Stomach (tissue), 9 donors: ENCODE data around the gene TUBGCP2. TPM values are rescaled to one million over a fixed set of nuclear protein-coding genes. Genes with fewer than 3 reads are reported as not detected.

Experiments used
- DNase-seq, 2 donors: peaks; one replicate each; pipeline versions ENCODE4 v3.0.0 to v3.0.0-alpha.2; 2013 to 2019
- H3K27ac ChIP-seq, 5 donors: fragments of 200-600 bp in 4 of 5; sonication (generic) in 4 of 5; one replicate each; pipeline ENCODE4 v1.5.1; 2013 to 2019; ENCODE audit warnings: mild to moderate bottlenecking in 1 of 5, moderate library complexity in 1 of 5
- H3K27me3 ChIP-seq, 3 donors: fragments of 200-600 bp; sonication (generic); one replicate each; pipeline ENCODE4 v1.5.1; 2017 to 2019; ENCODE audit warnings: mixed run types in 1 of 3
- H3K36me3 ChIP-seq, 4 donors: fragments of 200-600 bp; sonication (generic); 1 replicate in 3 of 4; 2 replicates in 1 of 4; pipeline ENCODE4 v1.5.1; 2016 to 2019
- H3K4me1 ChIP-seq, 4 donors: fragments of 200-600 bp; sonication (generic); one replicate each; pipeline ENCODE4 v1.5.1; 2016 to 2019
- H3K4me3 ChIP-seq, 4 donors: fragments of 200-600 bp; sonication (generic) in 3 of 4; one replicate each; pipeline ENCODE4 v1.5.1; 2016 to 2019; ENCODE audit warnings: mild to moderate bottlenecking in 1 of 4
- H3K9me3 ChIP-seq, 4 donors: fragments of 200-600 bp; sonication (generic); one replicate each; pipeline ENCODE4 v1.5.1; 2016 to 2019
- CTCF ChIP-seq, 7 experiments: fragments of 450-650 bp in 4 of 7; fragments of 200-600 bp in 3 of 7; sonication (generic) in 3 of 7; IDR thresholded peaks; one replicate each; pipeline ENCODE4 v1.5.1; 2016 to 2019; ENCODE audit warnings: antibody characterized with exemption in 7 of 7, control low read depth in 2 of 7, mild to moderate bottlenecking in 1 of 7
- EP300 ChIP-seq: sonication (generic); formaldehyde crosslinking; IDR thresholded peaks from one replicate; pipeline ENCODE4 v1.6.1; 2017; ENCODE audit warnings: antibody characterized with exemption
- POLR2A ChIP-seq, 4 donors: fragments of 450-650 bp; IDR thresholded peaks; one replicate each; pipeline ENCODE4 v1.6.1; 2016; ENCODE audit warnings: antibody characterized with exemption in 4 of 4, control low read depth in 2 of 4, mild to moderate bottlenecking in 1 of 4, moderate library complexity in 1 of 4
- POLR2AphosphoS5 ChIP-seq, 3 donors: sonication (generic); formaldehyde crosslinking; IDR thresholded peaks; one replicate each; pipeline ENCODE4 v1.6.1; 2016; ENCODE audit warnings: antibody characterized with exemption in 3 of 3
- WGBS, 5 donors: extraction: QIAGEN DNeasy Blood & Tissue Kit in 3 of 5; methylation state at CpG; one replicate each; pipeline versions ENCODE4 v1.1.5 to v1.1.7; 2013 to 2018; 5-methylcytosine and 5-hydroxymethylcytosine counted together
- intact Hi-C: fragments of 100-400 bp; cut with DNase I; formaldehyde crosslinking; loops from one replicate; pipeline ENCODE4 v1.15.1; 2023; ENCODE audit warnings: low total_unique reads
- polyA plus RNA-seq, 3 donors: library from polyadenylated mRNA; stranded (reverse); fragments of 200-250 nt; gene quantifications; one replicate each; pipeline ENCODE4 v1.2.3, GENCODE V29; 2013
- total RNA-seq, 5 donors: library from RNA; depleted of rRNA; stranded (reverse); fragments of >200 nt; gene quantifications; one replicate each; pipeline versions ENCODE4 v1.1.0 to v1.2.3, GENCODE V29; 2014 to 2016
- donor health status: healthy with polysubstance abuse.
- donor health status: Bipolar disorder and iron deficiency.
- donor health status: healthy.

The TUBGCP2 gene
- total and polyA plus RNA-seq, 8 donors = 18.3 to 117 (median 47.6) TPM

GRCh38 chr10:133346413-133346812 is 37.7 kb upstream of the TUBGCP2 start:
- 48 to 60% (median 56%) methylated on average over 10 to 11 of the region's 11 CpGs for WGBS, 5 donors
- intact Hi-C loops = no loop called here
- no peak for DNase-seq
- Histone ChIP-seq H3K36me3 (no peaks in the 10 kb centered on the region), H3K9me3 (no peaks in the 10 kb centered on the region), H3K4me3 (no peak overlapping the region), H3K4me1 (peaks cover 0 to 9% (median 7%) of the 10 kb centered on the region in 4 donors), H3K27me3 (peaks cover 0 to 99% (median 47%) of the 10 kb centered on the region in 3 donors), H3K27ac (no peak overlapping the region)
- TF ChIP-seq CTCF (IDR thresholded peaks at IDR 0.05) = no peak
- TF ChIP-seq EP300 = no peak
- no peak for TF ChIP-seq POLR2A (IDR thresholded peaks at IDR 0.05)
- no peak for TF ChIP-seq POLR2AphosphoS5 (IDR thresholded peaks at IDR 0.05)

- peaks cover 0 to 99% (median 46%) of the 10 kb centered on the region in 3 donors for H3K27me3 ChIP-seq
These were observed 35.6 kb upstream of the TUBGCP2 start for GRCh38 chr10:133344236-133344635.

GRCh38 chr10:133343558-133343957 is 34.9 kb upstream of the TUBGCP2 start:
- 44 to 57% (median 48%) methylated on average over 9 of the region's 9 CpGs for WGBS, 5 donors
- peaks cover 0 to 9% (median 7%) of the 10 kb centered on the region in 4 donors for H3K4me1 ChIP-seq
- TF ChIP-seq CTCF (IDR thresholded peaks at IDR 0.05) (no peak), POLR2AphosphoS5 (IDR thresholded peaks at IDR 0.05) (no peak), POLR2A (IDR thresholded peaks at IDR 0.05) (no peak), EP300 (no peak)
- peaks cover 0 to 99% (median 46%) of the 10 kb centered on the region in 3 donors for H3K27me3 ChIP-seq
- no peaks in the 10 kb centered on the region for H3K9me3 ChIP-seq
- no peak for DNase-seq
- no peak overlapping the region for H3K27ac ChIP-seq
- H3K4me3 ChIP-seq = no peak overlapping the region
- no peaks in the 10 kb centered on the region for H3K36me3 ChIP-seq
- intact Hi-C loops = no loop called here

More at GRCh38 chr10:133344236-133344635, 35.6 kb upstream of the TUBGCP2 start:
- Histone ChIP-seq H3K4me1 (peaks cover 0 to 9% (median 7%) of the 10 kb centered on the region in 4 donors), H3K9me3 (no peaks in the 10 kb centered on the region), H3K4me3 (no peak overlapping the region), H3K36me3 (no peaks in the 10 kb centered on the region), H3K27ac (no peak overlapping the region)
- TF ChIP-seq EP300 (no peak), POLR2AphosphoS5 (IDR thresholded peaks at IDR 0.05) (no peak), POLR2A (IDR thresholded peaks at IDR 0.05) (no peak), CTCF (IDR thresholded peaks at IDR 0.05) (no peak)
- no peak for DNase-seq
- WGBS, 5 donors = 66 to 83% (median 73%) methylated on average over 5 of the region's 5 CpGs
- intact Hi-C loops = no loop called here

GRCh38 chr10:133342942-133343341 is 34.3 kb upstream of the TUBGCP2 start:
- no peaks in the 10 kb centered on the region for H3K36me3 ChIP-seq
- peaks cover 0 to 99% (median 46%) of the 10 kb centered on the region in 3 donors for H3K27me3 ChIP-seq
- no peak for TF ChIP-seq POLR2A (IDR thresholded peaks at IDR 0.05)
- no peak for TF ChIP-seq EP300
- no peak for TF ChIP-seq POLR2AphosphoS5 (IDR thresholded peaks at IDR 0.05)
- TF ChIP-seq CTCF (IDR thresholded peaks at IDR 0.05) = no peak
- intact Hi-C loops = no loop called here
- DNase-seq = no peak
- H3K27ac ChIP-seq = no peak overlapping the region
- H3K4me1 ChIP-seq = peaks cover 0 to 9% (median 7%) of the 10 kb centered on the region in 4 donors
- H3K4me3 ChIP-seq = no peak overlapping the region
- WGBS, 5 donors = 68 to 83% (median 77%) methylated on average over 8 of the region's 8 CpGs
- no peaks in the 10 kb centered on the region for H3K9me3 ChIP-seq
